Heart left ventricle (tissue), 13 donors: Measurements from ENCODE around the gene RRAGC.

Experiments
- CTCF ChIP-seq, 12 donors: fragments of 200-600 bp; sonication (generic) in 4 of 12; IDR thresholded peaks; one replicate each; pipeline versions ENCODE4 v1.5.0 to v1.8.0; 2018 to 2022; ENCODE audit warnings: antibody characterized with exemption in 12 of 12, mild to moderate bottlenecking in 5 of 12
- POLR2A ChIP-seq, 2 donors: fragments of 450-650 bp; IDR thresholded peaks; one replicate each; pipeline ENCODE4 v1.6.1; 2017; ENCODE audit warnings: antibody characterized with exemption in 2 of 2, mild to moderate bottlenecking in 2 of 2, moderate library complexity in 2 of 2
- donor health status: ischemic (EF 13 %, LVEDD 7.1; RV severe dilation, severe dysfunction).
- donor health status: DM: no; HTN: yes; CAD: no.
- donor health status: DM: no; HTN: no; CAD: no.
- donor health status: ischemic (EF 25% LVEDD 6.9; RV normal size, moderate dysfunction).
- donor health status: ischemic (EF 25% LVEDD 5.7; RV mildly dilated, moderate dysfunction).
- donor health status: ischemic (EF 35%, LVEDD 5.7; RV mildly dilated, moderate dysfunction).
- donor health status: nonischemic (EF 11% LVEDD 7.7; RV severe dilation, severe dysfunction).
- donor health status: DM: yes; HTN: yes; CAD: no.
- donor health status: PGD.
- donor health status: ischemic (EF 29% LVEDD 5.4; RV normal size, mild dysfunction).
- donor health status: nonischemic (EF 23%, LVEDD 6.1; RV moderate dilation, normal function).

GRCh38 chr1:38872401-38873026 lies 12.9 kb upstream of the RRAGC start:
- no peak for TF ChIP-seq CTCF (IDR thresholded peaks at IDR 0.05)
- TF ChIP-seq POLR2A (IDR thresholded peaks at IDR 0.05): no peak
